Measurements from ENCODE around the gene ALPK3. TPM values are rescaled to one million over a fixed set of nuclear protein-coding genes. Genes with fewer than 3 reads are reported as not detected.

ALPK3 gene
- total and polyA plus RNA-seq, 10 of the 15 experiments (the other 5 are each of a cell fraction or from before 2014, with no cell fraction given) = under 0.01 to 0.05 (median 0.02) TPM; not detected in 6

DNA sequence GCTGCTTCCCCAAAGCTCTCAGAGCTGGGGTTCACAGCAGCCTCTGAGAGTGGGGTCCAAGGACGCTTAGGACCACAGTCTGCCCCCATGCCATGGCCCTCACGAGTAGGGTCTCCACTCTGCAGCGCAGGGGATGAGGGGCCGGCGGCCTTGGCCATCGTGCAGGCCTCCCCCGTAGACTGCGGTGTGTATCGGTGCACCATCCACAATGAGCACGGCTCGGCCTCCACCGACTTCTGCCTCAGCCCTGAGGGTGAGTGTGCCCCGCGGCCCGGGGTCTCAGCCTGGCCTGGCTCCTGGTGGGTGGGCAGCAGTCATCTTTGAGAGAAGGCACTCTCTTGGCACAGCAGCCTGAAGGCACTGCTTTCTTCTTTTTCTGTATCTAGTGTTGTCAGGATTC, 42.5 kb downstream of the ALPK3 start:
- ChIA-PET CTCF (no interaction called here), POLR2A (no interaction called here), RAD21 (ENCODE audit: unreplicated experiment) (no interaction called here), SMC1A (ENCODE audit: uncharacterized antibody, unreplicated experiment) (no interaction called here)
- Histone ChIP-seq H4K20me1 (ENCODE audit: control insufficient read depth, insufficient read depth) (no peaks in the 10 kb centered on the region), H3K4me1 (ENCODE audit: control insufficient read depth, insufficient read depth, low read length) (no peaks in the 10 kb centered on the region), H3K79me2 (ENCODE audit: control insufficient read depth, insufficient read depth, low read length) (no peaks in the 10 kb centered on the region), H3K9me3 (replicated peaks; ENCODE audit: control insufficient read depth, insufficient read depth, low read length) (no peaks in the 10 kb centered on the region), H3K36me3 (ENCODE audit: control insufficient read depth in 2 of 2, insufficient read depth in 2 of 2, low read length in 1 of 2) (no peaks in the 10 kb centered on the region), H3K4me3 (no peak overlapping the region), H3K27ac (ENCODE audit: control insufficient read depth, insufficient read depth) (no peak overlapping the region), H3K27me3 (replicated peaks in 1 of 2; ENCODE audit: control insufficient read depth in 2 of 2, insufficient read depth in 2 of 2, low read length in 1 of 2) (peaks cover 0 to 2% of the 10 kb centered on the region in 2 experiments; a peak in 3 of 4 replicates), H3K4me2 (ENCODE audit: control insufficient read depth, insufficient read depth) (no peak overlapping the region), H3K9ac (ENCODE audit: control insufficient read depth, insufficient read depth, low read length) (no peak overlapping the region), H2AFZ (ENCODE audit: control insufficient read depth, low read depth, low read length) (no peak overlapping the region)
- ATAC-seq (no peak), FAIRE-seq (no peak), DNase-seq (ENCODE audit: low read depth, low spot score) (no peak)
- no TSS peak for BruUV-seq (replicated peaks)
- TF ChIP-seq, protein P1, sequence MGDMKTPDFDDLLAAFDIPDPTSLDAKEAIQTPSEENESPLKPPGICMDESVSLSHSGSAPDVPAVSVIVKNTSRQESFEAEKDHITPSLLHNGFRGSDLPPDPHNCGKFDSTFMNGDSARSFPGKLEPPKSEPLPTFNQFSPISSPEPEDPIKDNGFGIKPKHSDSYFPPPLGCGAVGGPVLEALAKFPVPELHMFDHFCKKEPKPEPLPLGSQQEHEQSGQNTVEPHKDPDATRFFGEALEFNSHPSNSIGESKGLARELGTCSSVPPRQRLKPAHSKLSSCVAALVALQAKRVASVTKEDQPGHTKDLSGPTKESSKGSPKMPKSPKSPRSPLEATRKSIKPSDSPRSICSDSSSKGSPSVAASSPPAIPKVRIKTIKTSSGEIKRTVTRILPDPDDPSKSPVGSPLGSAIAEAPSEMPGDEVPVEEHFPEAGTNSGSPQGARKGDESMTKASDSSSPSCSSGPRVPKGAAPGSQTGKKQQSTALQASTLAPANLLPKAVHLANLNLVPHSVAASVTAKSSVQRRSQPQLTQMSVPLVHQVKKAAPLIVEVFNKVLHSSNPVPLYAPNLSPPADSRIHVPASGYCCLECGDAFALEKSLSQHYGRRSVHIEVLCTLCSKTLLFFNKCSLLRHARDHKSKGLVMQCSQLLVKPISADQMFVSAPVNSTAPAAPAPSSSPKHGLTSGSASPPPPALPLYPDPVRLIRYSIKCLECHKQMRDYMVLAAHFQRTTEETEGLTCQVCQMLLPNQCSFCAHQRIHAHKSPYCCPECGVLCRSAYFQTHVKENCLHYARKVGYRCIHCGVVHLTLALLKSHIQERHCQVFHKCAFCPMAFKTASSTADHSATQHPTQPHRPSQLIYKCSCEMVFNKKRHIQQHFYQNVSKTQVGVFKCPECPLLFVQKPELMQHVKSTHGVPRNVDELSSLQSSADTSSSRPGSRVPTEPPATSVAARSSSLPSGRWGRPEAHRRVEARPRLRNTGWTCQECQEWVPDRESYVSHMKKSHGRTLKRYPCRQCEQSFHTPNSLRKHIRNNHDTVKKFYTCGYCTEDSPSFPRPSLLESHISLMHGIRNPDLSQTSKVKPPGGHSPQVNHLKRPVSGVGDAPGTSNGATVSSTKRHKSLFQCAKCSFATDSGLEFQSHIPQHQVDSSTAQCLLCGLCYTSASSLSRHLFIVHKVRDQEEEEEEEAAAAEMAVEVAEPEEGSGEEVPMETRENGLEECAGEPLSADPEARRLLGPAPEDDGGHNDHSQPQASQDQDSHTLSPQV (IDR thresholded peaks at IDR 0.05) = no peak
- TF ChIP-seq TCF7 (IDR thresholded peaks at IDR 0.05; ENCODE audit: borderline replicate concordance) = no peak
- no peak for TF ChIP-seq ZNF274 (IDR thresholded peaks at IDR 0.05; ENCODE audit: insufficient read depth, insufficient read length)
- TF ChIP-seq MXI1 (IDR thresholded peaks at IDR 0.05; ENCODE audit: low read depth, low read length) = no peak
- no peak for TF ChIP-seq PAX5 (IDR thresholded peaks at IDR 0.05; ENCODE audit: borderline replicate concordance, low read depth, low read length)
- no peak for TF ChIP-seq POU2F2 (IDR thresholded peaks at IDR 0.05; ENCODE audit: borderline replicate concordance, low read depth, low read length)
- TF ChIP-seq SMC3 (IDR thresholded peaks at IDR 0.05; ENCODE audit: borderline replicate concordance, low read length) = no peak
- no peak for TF ChIP-seq STAT1 (conservative IDR thresholded peaks at IDR 0.05)
- no peak for TF ChIP-seq JUND (IDR thresholded peaks at IDR 0.05; ENCODE audit: low read depth, low read length)
- no peak for TF ChIP-seq WRNIP1 (IDR thresholded peaks at IDR 0.05; ENCODE audit: borderline replicate concordance, low read depth, low read length)
- TF ChIP-seq RBBP5 (conservative IDR thresholded peaks at IDR 0.05) = no peak
- TF ChIP-seq GATAD2B (conservative IDR thresholded peaks at IDR 0.05; ENCODE audit: low read depth) = no peak
- TF ChIP-seq, protein P2, sequence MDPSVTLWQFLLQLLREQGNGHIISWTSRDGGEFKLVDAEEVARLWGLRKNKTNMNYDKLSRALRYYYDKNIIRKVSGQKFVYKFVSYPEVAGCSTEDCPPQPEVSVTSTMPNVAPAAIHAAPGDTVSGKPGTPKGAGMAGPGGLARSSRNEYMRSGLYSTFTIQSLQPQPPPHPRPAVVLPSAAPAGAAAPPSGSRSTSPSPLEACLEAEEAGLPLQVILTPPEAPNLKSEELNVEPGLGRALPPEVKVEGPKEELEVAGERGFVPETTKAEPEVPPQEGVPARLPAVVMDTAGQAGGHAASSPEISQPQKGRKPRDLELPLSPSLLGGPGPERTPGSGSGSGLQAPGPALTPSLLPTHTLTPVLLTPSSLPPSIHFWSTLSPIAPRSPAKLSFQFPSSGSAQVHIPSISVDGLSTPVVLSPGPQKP (IDR thresholded peaks at IDR 0.05; ENCODE audit: low read depth, low read length) = no peak
- no peak for TF ChIP-seq MTA2 (IDR thresholded peaks at IDR 0.05; ENCODE audit: low read depth)
- TF ChIP-seq BACH1 (IDR thresholded peaks at IDR 0.05; ENCODE audit: borderline replicate concordance) = no peak
- no peak for TF ChIP-seq MYC (IDR thresholded peaks at IDR 0.05; ENCODE audit: insufficient read depth, insufficient read length, insufficient replicate concordance, low read length, severe bottlenecking)
- no peak for TF ChIP-seq TARDBP (IDR thresholded peaks at IDR 0.05; ENCODE audit: borderline replicate concordance)
- TF ChIP-seq STAT3 (IDR thresholded peaks at IDR 0.05; ENCODE audit: low read depth, low read length) = no peak
- no peak for TF ChIP-seq RCOR1 (conservative IDR thresholded peaks at IDR 0.05; ENCODE audit: low read depth, low read length)
- TF ChIP-seq PML (IDR thresholded peaks at IDR 0.05; ENCODE audit: low read length) = no peak
- WGBS (ENCODE audit: insufficient coverage, insufficient replicate concordance, low lambda C conversion rate, missing lambda C conversion rate) = 64% methylated on average over 15 of the region's 15 CpGs
- in situ Hi-C loops (cut with MboI) = no loop called here
- intact Hi-C loops (cut with micrococcal nuclease; ENCODE audit: unreplicated experiment) = no loop called here

All from GM12878 (cell line).